A172 (cell line): ENCODE measurements around the gene SLC6A11. TPM values are rescaled to one million over a fixed set of nuclear protein-coding genes. Genes with fewer than 3 reads are reported as not detected.

Experiments used
- DNase-seq: peaks from one replicate; pipeline ENCODE4 v3.0.0-alpha.2; 2015; ENCODE audit warnings: low spot score
- total RNA-seq: library from RNA; depleted of rRNA; stranded (reverse); fragments of >200 nt; shearing (Covaris generic); gene quantifications from 2 replicates; pipeline ENCODE4 v1.2.3, GENCODE V29; 2014

SLC6A11 gene
- total RNA-seq, 1 experiment from 2014 or later, result not detected

GRCh38 chr3:10790713-10791112, 25.3 kb upstream of the SLC6A11 start:
- no peak for DNase-seq

- DNase-seq, result no peak
Observed at GRCh38 chr3:10792208-10792607, 23.8 kb upstream of the SLC6A11 start.

GRCh38 chr3:10798600-10799367, 17.2 kb upstream of the SLC6A11 start:
- no peak for DNase-seq

- DNase-seq, result peak; percentile 61
Observed at GRCh38 chr3:10804183-10804648, 11.8 kb upstream of the SLC6A11 start.

- no peak for DNase-seq
Observed at GRCh38 chr3:10806006-10806405, 10.0 kb upstream of the SLC6A11 start.

- DNase-seq, result no peak
Observed at GRCh38 chr3:10808130-10808735, 7.8 kb upstream of the SLC6A11 start.

- no peak for DNase-seq
Observed at GRCh38 chr3:10808974-10809373, 7.1 kb upstream of the SLC6A11 start.

GRCh38 chr3:10810376-10810775, 5.7 kb upstream of the SLC6A11 start:
- DNase-seq, result no peak

- DNase-seq, result no peak
Observed at GRCh38 chr3:10813425-10813824, 2.6 kb upstream of the SLC6A11 start.

- DNase-seq, result no peak
Observed at GRCh38 chr3:10814623-10815022, 1.4 kb upstream of the SLC6A11 start.

GRCh38 chr3:10815487-10815886, 541 bp upstream of the SLC6A11 start:
- DNase-seq, result no peak

GRCh38 chr3:10816863-10817253, 830 bp downstream of the SLC6A11 start:
- DNase-seq, result no peak

- no peak for DNase-seq
Observed at GRCh38 chr3:10817506-10817905, 1.5 kb downstream of the SLC6A11 start.

- DNase-seq, result no peak
Observed at GRCh38 chr3:10822055-10822454, 6.0 kb downstream of the SLC6A11 start.

- DNase-seq, result no peak
Observed at GRCh38 chr3:10822708-10823515, 6.9 kb downstream of the SLC6A11 start.

GRCh38 chr3:10823516-10823818, 7.4 kb downstream of the SLC6A11 start:
- DNase-seq, result no peak

GRCh38 chr3:10824468-10824867, 8.4 kb downstream of the SLC6A11 start:
- DNase-seq, result no peak

GRCh38 chr3:10833855-10834414, 17.9 kb downstream of the SLC6A11 start:
- DNase-seq, result no peak

GRCh38 chr3:10834951-10835350, 18.9 kb downstream of the SLC6A11 start:
- no peak for DNase-seq

- no peak for DNase-seq
Observed at GRCh38 chr3:10835406-10835805, 19.4 kb downstream of the SLC6A11 start.

GRCh38 chr3:10836676-10837075, 20.6 kb downstream of the SLC6A11 start:
- no peak for DNase-seq

- DNase-seq, result no peak
Observed at GRCh38 chr3:10837849-10838248, 21.8 kb downstream of the SLC6A11 start.
